Muscle of back (tissue), 11 donors: Measurements from ENCODE around the gene PCDH1. TPM values are rescaled to one million over a fixed set of nuclear protein-coding genes. Genes with fewer than 3 reads are reported as not detected.
"Not testable (repeated sequence)": the region's sequence is repeated elsewhere in the genome, so short reads cannot be mapped to it uniquely, and the experiment has no call there.

Experiments used
- DNase-seq, 3 donors: peaks; one replicate each; pipeline versions ENCODE4 v3.0.0 to v3.0.0-alpha.2; 2013
- polyA plus RNA-seq, 10 donors: library from polyadenylated mRNA; unstranded; fragments of 120-200 nt; gene quantifications; one replicate each; pipeline ENCODE4 v1.2.1, GENCODE V29; 2013; ENCODE audit not compliant: insufficient read length in 10 of 10

PCDH1 gene
- polyA plus RNA-seq, 10 donors, result 13.0 to 22.4 (median 15.3) TPM

GRCh38 chr5:141902015-141902814, 24.0 kb upstream of the PCDH1 start:
- DNase-seq, result no peak

GRCh38 chr5:141898448-141899049, 20.3 kb upstream of the PCDH1 start:
- DNase-seq, result peak in 1 of 3 donors; percentile 22

- DNase-seq, result no peak
Measured at GRCh38 chr5:141897425-141897824, 19.2 kb upstream of the PCDH1 start.

GRCh38 chr5:141890429-141890828, 12.2 kb upstream of the PCDH1 start:
- not testable (repeated sequence) for DNase-seq

- DNase-seq, result peak in 1 of 3 donors; percentile 27
Measured at GRCh38 chr5:141889282-141889871, 11.2 kb upstream of the PCDH1 start.

GRCh38 chr5:141883892-141884318, 5.7 kb upstream of the PCDH1 start:
- DNase-seq, result no peak

GRCh38 chr5:141883184-141883891, 5.1 kb upstream of the PCDH1 start:
- DNase-seq, result peak in 2 of 3 donors; percentile 17 to 68

GRCh38 chr5:141882594-141883183, 4.5 kb upstream of the PCDH1 start:
- DNase-seq, result no peak

GRCh38 chr5:141881886-141882285, 3.7 kb upstream of the PCDH1 start:
- no peak for DNase-seq

- DNase-seq, result peak in 1 of 3 donors; percentile 45
Measured at GRCh38 chr5:141880961-141881801, 3.0 kb upstream of the PCDH1 start.

- no peak for DNase-seq
Measured at GRCh38 chr5:141879941-141880738, 1.9 kb upstream of the PCDH1 start.

GRCh38 chr5:141879426-141879759, 1.2 kb upstream of the PCDH1 start:
- DNase-seq, result no peak

GRCh38 chr5:141878711-141879425, 658 bp upstream of the PCDH1 start:
- DNase-seq, result peak; percentile 92 to 95 (median 92)

GRCh38 chr5:141877356-141878185, 639 bp downstream of the PCDH1 start:
- peak in 1 of 3 donors; percentile 53 for DNase-seq

GRCh38 chr5:141876628-141877355, 1.4 kb downstream of the PCDH1 start:
- DNase-seq, result no peak

- DNase-seq, result no peak
Measured at GRCh38 chr5:141875795-141876627, 2.2 kb downstream of the PCDH1 start.
